Endodermal cell (in vitro differentiated cells): Measurements from ENCODE around the gene MYRIP. TPM values are rescaled to one million over a fixed set of nuclear protein-coding genes. Genes with fewer than 3 reads are reported as not detected.

Experiments
- DNase-seq: peaks from one replicate; pipeline ENCODE4 v3.0.0-alpha.2; 2017
- H3K27ac ChIP-seq: 2 replicates; pipeline ENCODE4 v1.5.1; 2013; ENCODE audit warnings: mild to moderate bottlenecking, low read depth, low read length, moderate library complexity
- H3K27me3 ChIP-seq: 2 replicates; pipeline ENCODE4 v1.6.1; 2013; ENCODE audit warnings: mild to moderate bottlenecking, low read length, moderate library complexity; ENCODE audit not compliant: insufficient read depth, control insufficient read depth, poor library complexity, severe bottlenecking
- H3K36me3 ChIP-seq: 2 replicates; pipeline ENCODE4 v1.7.0; 2013; ENCODE audit warnings: mild to moderate bottlenecking, low read length, moderate library complexity; ENCODE audit not compliant: control insufficient read depth, insufficient read depth
- H3K4me1 ChIP-seq: one replicate; pipeline ENCODE4 v1.7.0; 2013; ENCODE audit warnings: low read length; ENCODE audit not compliant: control insufficient read depth, insufficient read depth
- H3K4me3 ChIP-seq: 2 replicates; pipeline ENCODE4 v1.5.1; 2013; ENCODE audit warnings: mild to moderate bottlenecking, low read length, moderate library complexity
- H3K9ac ChIP-seq: 2 replicates; pipeline ENCODE4 v1.6.1; 2013; ENCODE audit warnings: mild to moderate bottlenecking, low read length, moderate library complexity; ENCODE audit not compliant: poor library complexity, severe bottlenecking; ENCODE audit errors: extremely low read depth
- H3K9me3 ChIP-seq: 2 replicates; pipeline ENCODE4 v1.6.1; 2013; ENCODE audit warnings: mild to moderate bottlenecking, low read length, moderate library complexity; ENCODE audit not compliant: control insufficient read depth
- H3K27ac Mint-ChIP-seq: 2 replicates; pipeline ENCODE4 v1.8.0; 2020; ENCODE audit warnings: mixed read lengths
- H3K27me3 Mint-ChIP-seq: 2 replicates; pipeline ENCODE4 v1.8.0; 2021; ENCODE audit warnings: mild to moderate bottlenecking, mixed read lengths; ENCODE audit not compliant: insufficient read depth
- H3K36me3 Mint-ChIP-seq: 2 replicates; pipeline ENCODE4 v1.8.0; 2020; ENCODE audit warnings: low read depth, mixed read lengths
- H3K4me1 Mint-ChIP-seq: 2 replicates; pipeline ENCODE4 v1.8.0; 2020; ENCODE audit warnings: mixed read lengths
- H3K4me3 Mint-ChIP-seq: 2 replicates; pipeline ENCODE4 v1.8.0; 2020; ENCODE audit warnings: mild to moderate bottlenecking, moderate library complexity, mixed read lengths
- H3K9me3 Mint-ChIP-seq: 2 replicates; pipeline ENCODE4 v1.8.0; 2020; ENCODE audit warnings: mild to moderate bottlenecking, mixed read lengths
- WGBS, 2 experiments: methylation state at CpG; one replicate each; pipeline versions ENCODE4 v1.1.5 to v1.1.7; 2013; ENCODE audit warnings: missing lambda C conversion rate in 2 of 2, mixed read lengths in 1 of 2; ENCODE audit not compliant: insufficient coverage in 1 of 2, insufficient read length in 1 of 2; 5-methylcytosine and 5-hydroxymethylcytosine counted together
- total RNA-seq, 2 donors: library from RNA; stranded (reverse); fragmentation: NEBNext Ultra II Directional in 1 of 2; extraction: Animal tissue kit (Norgen Biotek cat#: 25700) in 1 of 2; gene quantifications; 2 replicates in 1 of 2; 3 replicates in 1 of 2; pipeline ENCODE4 v1.2.1, GENCODE V29; 2021
- TF ChIP-seq, protein P1 (sequence below): fragments of 200-600 bp; sonication (generic); conservative IDR thresholded peaks from 2 replicates; pipeline ENCODE4 v1.5.0; 2021; ENCODE audit warnings: antibody characterized with exemption, mild to moderate bottlenecking

Gene MYRIP
- total RNA-seq, 2 donors from 2014 or later = 4.3 to 4.6 TPM

GRCh38 chr3:40057077-40057476, 247.7 kb downstream of the MYRIP start:
- Mint-ChIP-seq H3K27me3 (no peaks in the 10 kb centered on the region), H3K9me3 (no peaks in the 10 kb centered on the region), H3K36me3 (no peaks in the 10 kb centered on the region), H3K4me1 (peaks cover 8% of the 10 kb centered on the region), H3K27ac (no peak overlapping the region), H3K4me3 (no peak overlapping the region)
- Histone ChIP-seq H3K27me3 (no peaks in the 10 kb centered on the region), H3K36me3 (no peaks in the 10 kb centered on the region), H3K4me3 (no peak overlapping the region), H3K27ac (no peak overlapping the region), H3K9ac (no peak overlapping the region), H3K4me1 (peaks cover 7% of the 10 kb centered on the region), H3K9me3 (no peaks in the 10 kb centered on the region)
- 83 to 100% methylated on average over 1 to 2 of the region's 2 CpGs for WGBS, 2 experiments
- DNase-seq = no peak
- TF ChIP-seq, protein P1, sequence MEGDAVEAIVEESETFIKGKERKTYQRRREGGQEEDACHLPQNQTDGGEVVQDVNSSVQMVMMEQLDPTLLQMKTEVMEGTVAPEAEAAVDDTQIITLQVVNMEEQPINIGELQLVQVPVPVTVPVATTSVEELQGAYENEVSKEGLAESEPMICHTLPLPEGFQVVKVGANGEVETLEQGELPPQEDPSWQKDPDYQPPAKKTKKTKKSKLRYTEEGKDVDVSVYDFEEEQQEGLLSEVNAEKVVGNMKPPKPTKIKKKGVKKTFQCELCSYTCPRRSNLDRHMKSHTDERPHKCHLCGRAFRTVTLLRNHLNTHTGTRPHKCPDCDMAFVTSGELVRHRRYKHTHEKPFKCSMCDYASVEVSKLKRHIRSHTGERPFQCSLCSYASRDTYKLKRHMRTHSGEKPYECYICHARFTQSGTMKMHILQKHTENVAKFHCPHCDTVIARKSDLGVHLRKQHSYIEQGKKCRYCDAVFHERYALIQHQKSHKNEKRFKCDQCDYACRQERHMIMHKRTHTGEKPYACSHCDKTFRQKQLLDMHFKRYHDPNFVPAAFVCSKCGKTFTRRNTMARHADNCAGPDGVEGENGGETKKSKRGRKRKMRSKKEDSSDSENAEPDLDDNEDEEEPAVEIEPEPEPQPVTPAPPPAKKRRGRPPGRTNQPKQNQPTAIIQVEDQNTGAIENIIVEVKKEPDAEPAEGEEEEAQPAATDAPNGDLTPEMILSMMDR = no peak

DNA sequence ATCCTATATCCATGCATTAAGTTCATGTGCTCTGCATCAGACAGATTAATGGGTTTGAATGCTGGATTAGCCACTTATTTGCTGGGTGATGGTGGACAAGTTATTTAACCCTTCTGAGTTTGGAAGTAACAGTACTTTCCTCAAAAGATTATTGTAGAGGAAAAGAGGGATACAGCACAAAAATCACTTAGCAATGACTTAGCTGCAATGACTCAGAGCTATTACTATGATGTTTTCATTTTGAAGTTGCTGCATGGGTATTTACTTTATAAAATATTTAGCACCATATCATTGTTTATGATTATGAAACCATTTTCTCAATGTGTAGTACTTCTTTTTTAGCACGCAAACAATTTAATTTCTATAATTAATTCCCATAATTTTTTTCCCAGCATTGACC, 248.4 kb downstream of the MYRIP start:
- H3K36me3 Mint-ChIP-seq = no peaks in the 10 kb centered on the region
- no peak overlapping the region for H3K27ac Mint-ChIP-seq
- H3K27me3 Mint-ChIP-seq = no peaks in the 10 kb centered on the region
- H3K9me3 Mint-ChIP-seq = no peaks in the 10 kb centered on the region
- no peak overlapping the region for H3K27ac ChIP-seq
- H3K4me3 Mint-ChIP-seq = no peak overlapping the region
- TF ChIP-seq, protein P1 = no peak
- peaks cover 7% of the 10 kb centered on the region for H3K4me1 ChIP-seq
- no peak for DNase-seq
- H3K4me3 ChIP-seq = no peak overlapping the region
- no peaks in the 10 kb centered on the region for H3K27me3 ChIP-seq
- H3K9me3 ChIP-seq = no peaks in the 10 kb centered on the region
- WGBS, 2 experiments = 100% methylated on average over 1 of the region's 1 CpG; no CpG with 5 or more reads in 1 of the 2 experiments
- H3K9ac ChIP-seq = no peak overlapping the region
- H3K36me3 ChIP-seq = no peaks in the 10 kb centered on the region
- H3K4me1 Mint-ChIP-seq = peaks cover 8% of the 10 kb centered on the region

DNA sequence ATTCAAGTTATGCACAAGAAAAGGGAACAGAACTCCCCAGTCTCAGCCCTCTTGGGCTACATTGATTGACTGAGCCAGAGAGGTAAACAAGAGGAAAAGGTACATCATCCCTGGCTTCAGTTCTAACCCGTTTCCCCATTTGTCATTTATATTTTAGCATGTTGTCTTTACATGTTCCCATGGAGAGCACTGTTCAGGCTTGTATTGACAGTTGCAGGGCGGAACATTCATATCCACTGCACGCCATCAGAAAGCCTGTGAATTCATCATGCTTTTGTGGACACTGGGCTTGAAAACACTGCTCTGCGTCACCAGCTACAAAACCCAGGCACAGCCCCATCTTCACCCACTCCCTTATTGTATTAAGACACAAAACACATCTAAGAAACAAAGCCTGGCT, 259.2 kb downstream of the MYRIP start:
- H3K36me3 ChIP-seq = no peaks in the 10 kb centered on the region
- Mint-ChIP-seq H3K27me3 (no peaks in the 10 kb centered on the region), H3K4me1 (peaks cover 6% of the 10 kb centered on the region), H3K4me3 (no peak overlapping the region), H3K36me3 (no peaks in the 10 kb centered on the region), H3K27ac (no peak overlapping the region), H3K9me3 (no peaks in the 10 kb centered on the region)
- no peaks in the 10 kb centered on the region for H3K4me1 ChIP-seq
- H3K4me3 ChIP-seq = no peak overlapping the region
- DNase-seq = no peak
- H3K9me3 ChIP-seq = no peaks in the 10 kb centered on the region
- H3K27ac ChIP-seq = no peak overlapping the region
- WGBS, 2 experiments = 87 to 90% methylated on average over 3 to 4 of the region's 4 CpGs
- TF ChIP-seq, protein P1 = no peak
- H3K27me3 ChIP-seq = no peaks in the 10 kb centered on the region
- no peak overlapping the region for H3K9ac ChIP-seq
